Measurements from ENCODE around the gene NOX5.

DNA sequence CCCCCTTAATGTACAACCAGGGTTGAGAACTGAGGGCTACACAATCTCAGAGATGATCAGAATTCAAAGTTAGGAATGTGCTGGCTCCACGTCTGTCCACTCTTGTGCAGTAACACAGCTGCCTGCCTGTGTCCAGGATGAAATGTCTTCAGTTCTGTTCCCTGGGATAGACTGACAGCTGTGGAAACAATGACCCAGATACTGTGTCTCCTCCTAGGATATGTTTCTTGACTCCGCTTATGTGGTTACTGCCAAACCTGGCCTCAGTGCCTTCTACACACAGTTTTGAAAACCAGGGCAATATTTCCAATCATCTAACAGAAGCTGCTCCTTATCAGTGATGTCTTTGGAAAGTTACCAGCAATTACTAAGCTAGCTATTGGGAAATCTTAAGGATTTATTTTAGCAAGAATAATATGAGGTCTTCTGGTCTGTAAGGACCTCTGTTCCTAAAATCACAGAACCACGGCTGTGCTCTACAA, 67.6 kb downstream of the NOX5 start:
- TF ChIP-seq, protein P1, sequence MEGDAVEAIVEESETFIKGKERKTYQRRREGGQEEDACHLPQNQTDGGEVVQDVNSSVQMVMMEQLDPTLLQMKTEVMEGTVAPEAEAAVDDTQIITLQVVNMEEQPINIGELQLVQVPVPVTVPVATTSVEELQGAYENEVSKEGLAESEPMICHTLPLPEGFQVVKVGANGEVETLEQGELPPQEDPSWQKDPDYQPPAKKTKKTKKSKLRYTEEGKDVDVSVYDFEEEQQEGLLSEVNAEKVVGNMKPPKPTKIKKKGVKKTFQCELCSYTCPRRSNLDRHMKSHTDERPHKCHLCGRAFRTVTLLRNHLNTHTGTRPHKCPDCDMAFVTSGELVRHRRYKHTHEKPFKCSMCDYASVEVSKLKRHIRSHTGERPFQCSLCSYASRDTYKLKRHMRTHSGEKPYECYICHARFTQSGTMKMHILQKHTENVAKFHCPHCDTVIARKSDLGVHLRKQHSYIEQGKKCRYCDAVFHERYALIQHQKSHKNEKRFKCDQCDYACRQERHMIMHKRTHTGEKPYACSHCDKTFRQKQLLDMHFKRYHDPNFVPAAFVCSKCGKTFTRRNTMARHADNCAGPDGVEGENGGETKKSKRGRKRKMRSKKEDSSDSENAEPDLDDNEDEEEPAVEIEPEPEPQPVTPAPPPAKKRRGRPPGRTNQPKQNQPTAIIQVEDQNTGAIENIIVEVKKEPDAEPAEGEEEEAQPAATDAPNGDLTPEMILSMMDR (conservative IDR thresholded peaks at IDR 0.05; ENCODE audit: low read depth, low read length) = no peak
- TF ChIP-seq EZH2 (IDR thresholded peaks at IDR 0.05; ENCODE audit: low read length, unreplicated experiment) = no peak
- no peak for TF ChIP-seq EZH2phosphoT487 (IDR thresholded peaks at IDR 0.05; ENCODE audit: borderline replicate concordance, low read length)

Data from PC-3 (cell line).